Measurements from ENCODE around the gene RALGPS2.

Gene RALGPS2

GRCh38 chr1:178724728-178725465, at the start of gene RALGPS2:
TSS of gene RALGPS2 (plus strand) at chr1:178725244. CDS start at chr1:178776765, 51,521 bp downstream.
- in situ Hi-C loops (cut with MboI; ENCODE audit: low sequenced_read_pairs): no loop called here

- in situ Hi-C loops (cut with MboI; ENCODE audit: low sequenced_read_pairs): no loop called here
Observed at GRCh38 chr1:178679237-178679636, 45.8 kb upstream of the RALGPS2 start.

- in situ Hi-C loops (cut with MboI; ENCODE audit: low sequenced_read_pairs): no loop called here
Observed at GRCh38 chr1:178682429-178682828, 42.6 kb upstream of the RALGPS2 start.

- in situ Hi-C loops (cut with MboI; ENCODE audit: low sequenced_read_pairs): no loop called here
Observed at GRCh38 chr1:178682886-178683285, 42.2 kb upstream of the RALGPS2 start.

- in situ Hi-C loops (cut with MboI; ENCODE audit: low sequenced_read_pairs): no loop called here
Observed at GRCh38 chr1:178683291-178683690, 41.8 kb upstream of the RALGPS2 start.

- in situ Hi-C loops (cut with MboI; ENCODE audit: low sequenced_read_pairs): no loop called here
Observed at GRCh38 chr1:178684111-178684510, 40.9 kb upstream of the RALGPS2 start.

- in situ Hi-C loops (cut with MboI; ENCODE audit: low sequenced_read_pairs): no loop called here
Observed at GRCh38 chr1:178684542-178685000, 40.5 kb upstream of the RALGPS2 start.

GRCh38 chr1:178686407-178686806, 38.6 kb upstream of the RALGPS2 start:
- in situ Hi-C loops (cut with MboI; ENCODE audit: low sequenced_read_pairs): no loop called here

GRCh38 chr1:178688244-178688643, 36.8 kb upstream of the RALGPS2 start:
- in situ Hi-C loops (cut with MboI; ENCODE audit: low sequenced_read_pairs): no loop called here

- in situ Hi-C loops (cut with MboI; ENCODE audit: low sequenced_read_pairs): no loop called here
Observed at GRCh38 chr1:178689769-178690168, 35.3 kb upstream of the RALGPS2 start.

GRCh38 chr1:178690496-178690895, 34.5 kb upstream of the RALGPS2 start:
- in situ Hi-C loops (cut with MboI; ENCODE audit: low sequenced_read_pairs): no loop called here

- in situ Hi-C loops (cut with MboI; ENCODE audit: low sequenced_read_pairs): no loop called here
Observed at GRCh38 chr1:178692564-178693327, 32.3 kb upstream of the RALGPS2 start.

- in situ Hi-C loops (cut with MboI; ENCODE audit: low sequenced_read_pairs): no loop called here
Observed at GRCh38 chr1:178693366-178693765, 31.7 kb upstream of the RALGPS2 start.

GRCh38 chr1:178694923-178695525, 30.0 kb upstream of the RALGPS2 start:
- in situ Hi-C loops (cut with MboI; ENCODE audit: low sequenced_read_pairs): no loop called here

GRCh38 chr1:178702146-178702545, 22.9 kb upstream of the RALGPS2 start:
- in situ Hi-C loops (cut with MboI; ENCODE audit: low sequenced_read_pairs): no loop called here

GRCh38 chr1:178704833-178705232, 20.2 kb upstream of the RALGPS2 start:
- in situ Hi-C loops (cut with MboI; ENCODE audit: low sequenced_read_pairs): no loop called here

- in situ Hi-C loops (cut with MboI; ENCODE audit: low sequenced_read_pairs): no loop called here
Observed at GRCh38 chr1:178706432-178706831, 18.6 kb upstream of the RALGPS2 start.

- in situ Hi-C loops (cut with MboI; ENCODE audit: low sequenced_read_pairs): no loop called here
Observed at GRCh38 chr1:178713259-178713658, 11.8 kb upstream of the RALGPS2 start.

GRCh38 chr1:178714453-178714852, 10.6 kb upstream of the RALGPS2 start:
- in situ Hi-C loops (cut with MboI; ENCODE audit: low sequenced_read_pairs): no loop called here

- in situ Hi-C loops (cut with MboI; ENCODE audit: low sequenced_read_pairs): no loop called here
Observed at GRCh38 chr1:178716111-178716510, 8.9 kb upstream of the RALGPS2 start.

GRCh38 chr1:178718520-178718919, 6.5 kb upstream of the RALGPS2 start:
- in situ Hi-C loops (cut with MboI; ENCODE audit: low sequenced_read_pairs): no loop called here

- in situ Hi-C loops (cut with MboI; ENCODE audit: low sequenced_read_pairs): no loop called here
Observed at GRCh38 chr1:178723546-178723945, 1.5 kb upstream of the RALGPS2 start.

Data from hTERT RPE-1 (cell line).